HCT116 (cell line): ENCODE data around the gene ZNF276. TPM values are rescaled to one million over a fixed set of nuclear protein-coding genes. Genes with fewer than 3 reads are reported as not detected.
A peak's percentile ranks its signal among the peaks of the same experiment; 100 is the strongest.

Source experiments
- ATAC-seq: fragments of 200-7000 bp; cut with Tn5 transposase; 2 replicates; pipeline ENCODE4 v1.9.1; 2020; ENCODE audit warnings: mild to moderate bottlenecking, moderate library complexity
- BruUV-seq: library from RNA; stranded (reverse); fragments of 400-500 nt; replicated peaks from 2 replicates; lab custom pipeline; 2021; lab: Mats Ljungman, UMichigan
- CTCF ChIA-PET: fragments of 300-600 bp; sonication (Branson Sonifier 250); formaldehyde crosslinking; loops from one replicate; lab custom pipeline; 2021; ENCODE audit warnings: antibody characterized with exemption; lab: Charles Lee
- POLR2A ChIA-PET: fragments of 300-600, 350-600 bp; sonication (Branson Sonifier 250); formaldehyde crosslinking; loops from one replicate; lab custom pipeline; 2021; ENCODE audit warnings: antibody characterized with exemption; lab: Charles Lee
- RAD21 ChIA-PET, 2 experiments: fragments of 300-600 bp; sonication (Branson Sonifier 250); formaldehyde crosslinking; loops; one replicate each; lab custom pipeline; 2023; ENCODE audit warnings: low total read pairs in 2 of 2; ENCODE audit not compliant: uncharacterized antibody in 2 of 2, unreplicated experiment in 2 of 2, low non-redundant PET in 1 of 2; lab: Charles Lee
- DNase-seq: peaks from one replicate; pipeline ENCODE4 v3.0.0-alpha.2; 2010; ENCODE audit warnings: low read depth, low spot score
- H2AFZ ChIP-seq: fragments of 200-600 bp; shearing (Covaris generic), sonication (generic); 2 replicates; pipeline ENCODE4 v1.6.1; 2017; ENCODE audit warnings: low read depth, mixed run types, mixed read lengths, antibody characterized with exemption, low read length; ENCODE audit not compliant: poor library complexity, severe bottlenecking
- H3K27ac ChIP-seq: 2 replicates; pipeline ENCODE4 v1.5.1; 2012; ENCODE audit warnings: low read depth, low read length
- H3K27me3 ChIP-seq: fragments of 200-600 bp; sonication (generic); 2 replicates; pipeline ENCODE4 v1.6.1; 2016; ENCODE audit warnings: mixed run types, low read length, mixed read lengths; ENCODE audit not compliant: insufficient read depth
- H3K36me3 ChIP-seq, 2 experiments: fragments of 200-500 bp in 1 of 2; fragments of 200-600 bp in 1 of 2; sonication (Bioruptor generic) in 1 of 2; sonication (generic) in 1 of 2; 2 replicates each; pipeline versions ENCODE4 v1.5.1 to v1.6.1; 2014 to 2016; ENCODE audit warnings: low read length in 2 of 2, inconsistent platforms in 1 of 2, mixed read lengths in 1 of 2, mixed run types in 1 of 2; ENCODE audit not compliant: insufficient read depth in 2 of 2, control insufficient read depth in 1 of 2
- H3K4me1 ChIP-seq, 2 experiments: fragments of 200-600 bp in 1 of 2; sonication (generic) in 1 of 2; 2 replicates each; pipeline versions ENCODE4 v1.5.1 to v1.6.1; 2012 to 2017; ENCODE audit warnings: low read length in 2 of 2, inconsistent platforms in 1 of 2, mild to moderate bottlenecking in 1 of 2, mixed read lengths in 1 of 2, mixed run types in 1 of 2, moderate library complexity in 1 of 2; ENCODE audit not compliant: insufficient read depth in 2 of 2, control insufficient read depth in 1 of 2
- H3K4me2 ChIP-seq: fragments of 200-600 bp; sonication (generic); 2 replicates; pipeline ENCODE4 v1.6.1; 2017; ENCODE audit warnings: mixed run types, low read length, mixed read lengths
- H3K4me3 ChIP-seq, 2 experiments: fragments of 200-600 bp in 1 of 2; sonication (generic) in 1 of 2; replicated peaks in 1 of 2; 2 replicates each; pipeline ENCODE4 v1.5.1; 2011 to 2016; ENCODE audit warnings: low read length in 2 of 2, control low read depth in 1 of 2, low read depth in 1 of 2, mild to moderate bottlenecking in 1 of 2, mixed read lengths in 1 of 2, mixed run types in 1 of 2
- H3K79me2 ChIP-seq: fragments of 200-600 bp; sonication (generic); 2 replicates; pipeline ENCODE4 v1.6.1; 2017; ENCODE audit warnings: mild to moderate bottlenecking, mixed run types, low read length, moderate library complexity, mixed read lengths; ENCODE audit not compliant: insufficient read depth
- H3K9ac ChIP-seq: fragments of 200-600 bp; sonication (generic); 2 replicates; pipeline ENCODE4 v1.6.1; 2016; ENCODE audit warnings: low read length, mixed read lengths
- H3K9me2 ChIP-seq: fragments of 200-600 bp; sonication (generic), shearing (Covaris generic); 2 replicates; pipeline ENCODE4 v1.6.1; 2017; ENCODE audit warnings: mixed run types, mild to moderate bottlenecking, moderate library complexity; ENCODE audit not compliant: insufficient read depth
- H3K9me3 ChIP-seq, 2 experiments: fragments of 200-500 bp in 1 of 2; fragments of 200-600 bp in 1 of 2; sonication (Bioruptor generic) in 1 of 2; sonication (generic) in 1 of 2; 2 replicates each; pipeline ENCODE4 v1.6.1; 2014 to 2017; ENCODE audit warnings: low read length in 2 of 2, mixed read lengths in 2 of 2, inconsistent platforms in 1 of 2, low read depth in 1 of 2, mild to moderate bottlenecking in 1 of 2, mixed run types in 1 of 2, moderate library complexity in 1 of 2; ENCODE audit not compliant: control insufficient read depth in 1 of 2, insufficient read depth in 1 of 2
- H4K20me1 ChIP-seq: fragments of 200-600 bp; sonication (generic), shearing (Covaris generic); 2 replicates; pipeline ENCODE4 v1.6.1; 2017; ENCODE audit warnings: mixed run types, mild to moderate bottlenecking, moderate library complexity; ENCODE audit not compliant: insufficient read depth
- ATF3 ChIP-seq: IDR thresholded peaks from 2 replicates; pipeline ENCODE4 v1.6.1; 2012
- CBX3 ChIP-seq: IDR thresholded peaks from 2 replicates; pipeline ENCODE4 v1.6.1; 2012; ENCODE audit warnings: low read depth
- CTCF ChIP-seq, 3 experiments: fragments of 200-600 bp in 1 of 3; sonication (generic) in 1 of 3; IDR thresholded peaks in 2 of 3; conservative IDR thresholded peaks in 1 of 3; 2 replicates each; pipeline ENCODE4 v1.5.1; 2012 to 2017; ENCODE audit warnings: low read depth in 2 of 3, low read length in 2 of 3, antibody characterized with exemption in 1 of 3, borderline replicate concordance in 1 of 3, control low read depth in 1 of 3, mild to moderate bottlenecking in 1 of 3, mixed read lengths in 1 of 3, mixed run types in 1 of 3, moderate library complexity in 1 of 3; ENCODE audit not compliant: insufficient read depth in 1 of 3
- EGR1 ChIP-seq: IDR thresholded peaks from 2 replicates; pipeline ENCODE4 v1.6.1; 2012; ENCODE audit warnings: low read depth
- ELF1 ChIP-seq: IDR thresholded peaks from 2 replicates; pipeline ENCODE4 v1.6.1; 2012; ENCODE audit warnings: low read depth, borderline replicate concordance
- EZH2 ChIP-seq: fragments of 200-600 bp; sonication (generic); IDR thresholded peaks from 2 replicates; pipeline ENCODE4 v1.6.1; 2017; ENCODE audit warnings: antibody characterized with exemption, mixed run types
- EZH2phosphoT487 ChIP-seq: fragments of 200-600 bp; IDR thresholded peaks from 2 replicates; pipeline ENCODE4 v1.6.1; 2018; ENCODE audit warnings: antibody characterized with exemption, borderline replicate concordance
- JUND ChIP-seq: IDR thresholded peaks from 2 replicates; pipeline ENCODE4 v1.6.1; 2012
- MAX ChIP-seq: IDR thresholded peaks from 2 replicates; pipeline ENCODE4 v1.6.1; 2012
- POLR2A ChIP-seq: IDR thresholded peaks from 2 replicates; pipeline ENCODE4 v1.7.0; 2011; ENCODE audit warnings: borderline replicate concordance; ENCODE audit not compliant: insufficient read depth, insufficient read length; ENCODE audit errors: extremely low read depth
- POLR2AphosphoS5 ChIP-seq: IDR thresholded peaks from 2 replicates; pipeline ENCODE4 v1.6.1; 2011; ENCODE audit warnings: mild to moderate bottlenecking, low read depth, low read length, moderate library complexity
- TCF7L2 ChIP-seq: IDR thresholded peaks from 2 replicates; pipeline ENCODE4 v1.7.0; 2011; ENCODE audit warnings: borderline replicate concordance, inconsistent platforms; ENCODE audit not compliant: insufficient read depth, insufficient read length; ENCODE audit errors: extremely low read depth
- YY1 ChIP-seq: IDR thresholded peaks from 2 replicates; pipeline ENCODE4 v1.6.1; 2011; ENCODE audit warnings: low read length, low read depth, moderate library complexity, mild to moderate bottlenecking; ENCODE audit not compliant: insufficient replicate concordance; ENCODE audit errors: extremely low read depth
- ZBTB33 ChIP-seq: IDR thresholded peaks from 2 replicates; pipeline ENCODE4 v1.6.1; 2011; ENCODE audit warnings: mild to moderate bottlenecking, low read length, moderate library complexity; ENCODE audit not compliant: insufficient replicate concordance; ENCODE audit errors: extremely low read depth
- intact Hi-C: fragments of 100-400 bp; cut with micrococcal nuclease; formaldehyde crosslinking; loops from 2 replicates; pipeline ENCODE4 v1.10.0; 2022
- total RNA-seq: library from RNA; stranded (reverse); gene quantifications from one replicate; pipeline ENCODE4 v1.2.1, GENCODE V29; 2021; ENCODE audit not compliant: unreplicated experiment

Gene ZNF276
- total RNA-seq, 1 experiment from 2014 or later, result 49.9 TPM

DNA sequence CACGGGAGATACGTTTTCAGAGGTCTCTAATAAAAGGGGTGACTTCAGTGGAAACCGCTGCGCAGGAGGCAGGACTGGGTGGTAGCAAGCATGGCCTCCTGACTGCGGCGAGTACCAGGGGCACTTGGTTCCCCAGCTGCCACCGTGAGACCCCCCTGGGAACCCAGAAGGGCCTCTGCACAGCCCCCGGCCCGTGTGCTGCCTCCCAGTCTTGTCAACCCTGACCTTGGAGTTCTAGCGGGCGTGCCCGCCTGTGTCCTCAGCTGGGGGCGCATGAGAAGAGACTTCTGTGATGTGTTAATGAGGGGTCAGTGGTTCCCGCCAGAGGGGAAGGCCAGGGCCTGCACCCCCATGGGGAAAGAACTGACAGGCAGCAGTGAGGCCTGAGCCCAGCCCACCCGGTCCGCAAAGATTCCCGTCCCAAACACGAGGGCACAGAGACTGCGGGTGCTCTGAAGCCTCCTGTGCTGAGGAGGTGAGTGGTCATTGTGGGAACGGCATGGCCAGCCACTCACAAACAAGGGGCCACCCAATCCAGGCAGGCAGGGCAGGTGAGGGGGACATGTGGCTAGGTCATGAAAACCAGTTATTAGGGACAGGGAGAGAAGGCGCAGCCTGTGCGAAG, 9.4 kb downstream of the ZNF276 start:
- intact Hi-C loops, result no loop called here
- H3K36me3 ChIP-seq, result peaks cover 39 to 56% of the 10 kb centered on the region in 2 experiments
- H3K79me2 ChIP-seq, result peaks cover 8% of the 10 kb centered on the region; the same call in 1 of the 2 replicates
- no peak overlapping the region for H2AFZ ChIP-seq
- H3K9ac ChIP-seq, result no peak overlapping the region
- no peak for DNase-seq
- peak; percentile 9; the same call in 1 of the 2 replicates for ATAC-seq
- no peak overlapping the region for H3K4me2 ChIP-seq
- no peaks in the 10 kb centered on the region for H3K9me2 ChIP-seq
- BruUV-seq, result no TSS peak
- no peaks in the 10 kb centered on the region for H4K20me1 ChIP-seq
- H3K4me1 ChIP-seq, result no peaks in the 10 kb centered on the region
- TF ChIP-seq JUND (no peak), YY1 (no peak), ELF1 (no peak), EZH2 (no peak), MAX (no peak), ATF3 (no peak), EGR1 (no peak), TCF7L2 (no peak), POLR2A (no peak), POLR2AphosphoS5 (no peak), CBX3 (no peak), CTCF (IDR thresholded peaks at IDR 0.05 in 2 of 3, conservative IDR thresholded peaks at IDR 0.05 in 1 of 3; ENCODE audit: borderline replicate concordance in 1 of 3, insufficient read depth in 1 of 3, low read depth in 2 of 3, low read length in 2 of 3) (no peak), ZBTB33 (no peak), EZH2phosphoT487 (no peak)
- H3K4me3 ChIP-seq, result no peak overlapping the region
- ChIA-PET CTCF (no interaction called here), POLR2A (no interaction called here), RAD21 (no interaction called here)
- H3K9me3 ChIP-seq, result no peaks in the 10 kb centered on the region
- no peaks in the 10 kb centered on the region for H3K27me3 ChIP-seq
- H3K27ac ChIP-seq, result no peak overlapping the region; the same call in 1 of the 2 replicates
